ENCODE data around the gene RRP12. TPM values are rescaled to one million over a fixed set of nuclear protein-coding genes. Genes with fewer than 3 reads are reported as not detected.

RRP12 gene
- total RNA-seq, 1 experiment from 2014 or later: 34.4 TPM

- ChIA-PET POLR2A (ENCODE audit: unreplicated experiment) (interaction anchor here (0.5 kb wide), 1 partner anchor 15 kb away, joined by 3 read pairs; no protein-coding TSS in a partner anchor), CTCF (no interaction called here)
- Histone ChIP-seq H3K4me1 (ENCODE audit: insufficient read depth, low read length) (peaks cover 21% of the 10 kb centered on the region), H3K9me2 (replicated peaks; ENCODE audit: low read length) (no peaks in the 10 kb centered on the region), H4K20me1 (ENCODE audit: low read length) (no peaks in the 10 kb centered on the region), H3K4me2 (ENCODE audit: low read length) (peak within 1 kb of the TSS; percentile 93), H3K36me3 (ENCODE audit: low read depth, low read length) (no peaks in the 10 kb centered on the region), H3K9me3 (ENCODE audit: low read length) (no peaks in the 10 kb centered on the region), H3F3A (ENCODE audit: low read length, unreplicated experiment) (no peaks in the 10 kb centered on the region), H3K27ac (ENCODE audit: low read length) (peak within 1 kb of the TSS; percentile 7; the same call in 1 of the 2 replicates), H3K9ac (ENCODE audit: low read length) (peak within 1 kb of the TSS; percentile 83), H3K27me3 (ENCODE audit: low read length) (no peaks in the 10 kb centered on the region), H2AFZ (ENCODE audit: low read length) (peak within 1 kb of the TSS; percentile 95), H3K4me3 (ENCODE audit: low read length) (peak within 1 kb of the TSS; percentile 100), H3K79me2 (ENCODE audit: low read length) (peaks cover 61% of the 10 kb centered on the region)
- TF ChIP-seq CTCF (conservative IDR thresholded peaks at IDR 0.05; ENCODE audit: low read depth, low read length) (no peak), EZH2 (IDR thresholded peaks at IDR 0.05; ENCODE audit: low read length, unreplicated experiment) (no peak), EZH2phosphoT487 (IDR thresholded peaks at IDR 0.05; ENCODE audit: borderline replicate concordance, low read length) (no peak)
- intact Hi-C loops (cut with micrococcal nuclease): loop anchor here (5.0 kb wide), 1 partner anchor 114 kb away; the partner anchor contains the start of gene FRAT2
- BruUV-seq (replicated peaks): TSS peak; percentile 70
- ATAC-seq (peak; percentile 97), DNase-seq (peak; percentile 94)
These were observed 44.8 kb upstream of the RRP12 start, which contains the start of the genes EXOSC1 and ZDHHC16 for GRCh38 chr10:97445722-97446639. EXOSC1 (minus strand) TSS chr10:97446006; CDS start chr10:97445985, 21 bp downstream. ZDHHC16 (plus strand) TSS chr10:97446175; CDS start chr10:97451676, 5,501 bp downstream.

GRCh38 chr10:97445357-97445721 lies 44.2 kb upstream of the RRP12 start:
- no peaks in the 10 kb centered on the region for H3K9me2 ChIP-seq (replicated peaks; ENCODE audit: low read length)
- DNase-seq (no peak), ATAC-seq (no peak)
- peak overlapping the region; percentile 93 for H3K4me2 ChIP-seq (ENCODE audit: low read length)
- intact Hi-C loops (cut with micrococcal nuclease): loop anchor here (5.0 kb wide), 1 partner anchor 113 kb away; the partner anchor contains the start of gene FRAT2
- H2AFZ ChIP-seq (ENCODE audit: low read length): peak overlapping the region; percentile 95
- no peaks in the 10 kb centered on the region for H3K36me3 ChIP-seq (ENCODE audit: low read depth, low read length)
- no peaks in the 10 kb centered on the region for H3F3A ChIP-seq (ENCODE audit: low read length, unreplicated experiment)
- peak overlapping the region; percentile 100 for H3K4me3 ChIP-seq (ENCODE audit: low read length)
- POLR2A ChIA-PET (ENCODE audit: unreplicated experiment): interaction anchor here (0.5 to 0.7 kb wide), 2 partner anchors 11 to 14 kb away, joined by 3 to 5 read pairs; no protein-coding TSS in a partner anchor
- H3K27me3 ChIP-seq (ENCODE audit: low read length): no peaks in the 10 kb centered on the region
- H3K27ac ChIP-seq (ENCODE audit: low read length): no peak overlapping the region
- BruUV-seq (replicated peaks): TSS peak; percentile 55
- no peaks in the 10 kb centered on the region for H3K9me3 ChIP-seq (ENCODE audit: low read length)
- H3K4me1 ChIP-seq (ENCODE audit: insufficient read depth, low read length): peaks cover 21% of the 10 kb centered on the region
- H3K9ac ChIP-seq (ENCODE audit: low read length): peak overlapping the region; percentile 83
- CTCF ChIA-PET: no interaction called here
- TF ChIP-seq EZH2 (IDR thresholded peaks at IDR 0.05; ENCODE audit: low read length, unreplicated experiment) (no peak), CTCF (conservative IDR thresholded peaks at IDR 0.05; ENCODE audit: low read depth, low read length) (no peak), EZH2phosphoT487 (IDR thresholded peaks at IDR 0.05; ENCODE audit: borderline replicate concordance, low read length) (no peak)
- H4K20me1 ChIP-seq (ENCODE audit: low read length): no peaks in the 10 kb centered on the region
- peaks cover 56% of the 10 kb centered on the region for H3K79me2 ChIP-seq (ENCODE audit: low read length)

All from PC-3 (cell line).